Hematopoietic multipotent progenitor cell treated with erythropoietin and hydrocortisone succinate and interleukin-3 and kit ligand, for 8 days (in vitro differentiated cells): ENCODE measurements around the gene SRI.
"Not testable (repeated sequence)": the region's sequence is repeated elsewhere in the genome, so short reads cannot be mapped to it uniquely, and the experiment has no call there.

Experiments used
- DNase-seq: peaks from one replicate; pipeline ENCODE4 v3.0.0-alpha.2; 2015

SRI gene

GRCh38 chr7:88172842-88173241, 47.0 kb downstream of the SRI start:
- no peak for DNase-seq

GRCh38 chr7:88169717-88170320, 50.0 kb downstream of the SRI start:
- peak; percentile 42 for DNase-seq

- no peak for DNase-seq
These were observed 52.1 kb downstream of the SRI start for GRCh38 chr7:88167721-88168120.

DNA sequence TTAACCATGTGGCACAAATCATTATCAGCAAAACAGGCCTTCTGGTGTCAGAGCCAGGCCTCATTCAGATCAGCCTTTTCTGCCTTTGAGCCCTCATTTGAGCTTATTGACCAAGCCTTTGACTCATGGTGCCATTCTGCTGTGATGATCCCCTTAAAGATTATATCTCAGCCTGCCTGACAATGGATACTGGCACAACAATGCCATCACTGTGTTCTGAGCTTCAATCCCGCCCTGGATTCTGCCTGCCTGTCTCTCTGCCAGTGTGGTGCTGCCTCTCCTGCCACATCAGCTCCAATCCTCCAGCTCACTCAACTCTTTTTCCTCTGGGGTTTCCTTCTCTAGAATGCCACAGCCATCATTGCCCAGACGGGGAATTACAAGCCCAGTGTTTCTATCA, 52.6 kb downstream of the SRI start:
- no peak for DNase-seq

- no peak for DNase-seq
These were observed 54.1 kb downstream of the SRI start for GRCh38 chr7:88165697-88166096.

- not testable (repeated sequence) for DNase-seq
These were observed 60.1 kb downstream of the SRI start for GRCh38 chr7:88159741-88160140.

DNA sequence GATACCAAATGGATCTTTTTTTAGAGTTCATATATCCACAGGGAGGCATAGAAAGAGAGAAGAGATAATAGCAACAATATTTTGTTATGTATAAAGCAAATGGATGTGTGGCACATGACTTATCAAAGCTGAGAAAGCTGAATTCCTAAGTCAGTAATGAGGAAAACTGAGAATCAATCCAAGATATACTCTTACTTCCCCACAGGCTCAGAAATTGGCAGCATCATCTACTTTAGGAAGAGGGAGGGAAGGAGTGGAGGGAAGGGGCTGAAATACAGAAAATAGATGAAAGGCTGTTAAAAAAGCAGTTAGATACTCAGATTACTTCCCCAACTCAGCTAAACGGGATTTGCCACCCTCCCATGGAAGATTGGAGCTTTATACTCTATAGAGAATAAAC, 63.5 kb downstream of the SRI start:
- DNase-seq, result no peak

GRCh38 chr7:88155756-88156155, 64.1 kb downstream of the SRI start:
- no peak for DNase-seq
